WTC11 (cell line): ENCODE results near the gene GPRC5A. TPM values are rescaled to one million over a fixed set of nuclear protein-coding genes. Genes with fewer than 3 reads are reported as not detected.

ENCODE experiments used
- ATAC-seq: fragments of 200-7000 bp; cut with Tn5 transposase; 2 replicates; pipeline ENCODE4 v1.10.0; 2021; ENCODE audit warnings: mild to moderate bottlenecking, moderate library complexity
- CTCF ChIA-PET: fragments of 300-600 bp; sonication (Branson Sonifier 250); formaldehyde crosslinking; loops from one replicate; lab custom pipeline; 2021; ENCODE audit warnings: antibody characterized with exemption; lab: Charles Lee
- POLR2A ChIA-PET: fragments of 350-600 bp; sonication (Branson Sonifier 250); formaldehyde crosslinking; loops from one replicate; lab custom pipeline; 2021; ENCODE audit warnings: antibody characterized with exemption; lab: Charles Lee
- DNase-seq: peaks from one replicate; pipeline ENCODE4 v3.0.0; 2021; ENCODE audit warnings: low spot score
- H3K27ac Mint-ChIP-seq: 2 replicates; pipeline ENCODE4 v1.8.0; 2021; ENCODE audit warnings: mixed read lengths
- H3K27me3 Mint-ChIP-seq: 2 replicates; pipeline ENCODE4 v1.8.0; 2021; ENCODE audit warnings: low read depth, mild to moderate bottlenecking, moderate library complexity, mixed read lengths
- H3K36me3 Mint-ChIP-seq: 2 replicates; pipeline ENCODE4 v1.8.0; 2021; ENCODE audit warnings: mixed read lengths
- H3K4me1 Mint-ChIP-seq: 2 replicates; pipeline ENCODE4 v1.8.0; 2022; ENCODE audit warnings: mixed read lengths
- H3K4me3 Mint-ChIP-seq: 2 replicates; pipeline ENCODE4 v1.8.0; 2021; ENCODE audit warnings: mild to moderate bottlenecking, moderate library complexity, mixed read lengths
- H3K9me3 Mint-ChIP-seq: 2 replicates; pipeline ENCODE4 v1.8.0; 2021; ENCODE audit warnings: mixed read lengths
- ATF1 ChIP-seq: sonication (generic); formaldehyde crosslinking; IDR thresholded peaks from 2 replicates; pipeline ENCODE4 v1.8.1; 2023; ENCODE audit warnings: mild to moderate bottlenecking, moderate library complexity, missing genetic modification reagents
- CBFB ChIP-seq: sonication (generic); formaldehyde crosslinking; IDR thresholded peaks from 2 replicates; pipeline ENCODE4 v1.8.1; 2022; ENCODE audit warnings: mild to moderate bottlenecking, low read depth, missing genetic modification reagents
- CREB1 ChIP-seq: sonication (generic); formaldehyde crosslinking; IDR thresholded peaks from 2 replicates; pipeline ENCODE4 v1.8.0; 2023; ENCODE audit warnings: mild to moderate bottlenecking, missing genetic modification reagents
- ESRRA ChIP-seq: sonication (generic); formaldehyde crosslinking; IDR thresholded peaks from 2 replicates; pipeline ENCODE4 v1.8.1; 2022; ENCODE audit warnings: mild to moderate bottlenecking, missing genetic modification reagents, borderline replicate concordance
- FOXK1 ChIP-seq: sonication (generic); formaldehyde crosslinking; IDR thresholded peaks from 2 replicates; pipeline ENCODE4 v1.8.0; 2022; ENCODE audit warnings: mild to moderate bottlenecking, moderate library complexity, missing genetic modification reagents
- IRF2 ChIP-seq: sonication (generic); formaldehyde crosslinking; IDR thresholded peaks from 2 replicates; pipeline ENCODE4 v1.8.0; 2022; ENCODE audit warnings: low read depth, missing genetic modification reagents, borderline replicate concordance
- NFATC4 ChIP-seq: fragments of 250-450 bp; sonication (Bioruptor Pico); IDR thresholded peaks from 2 replicates; pipeline ENCODE4 v1.9.0; 2021; ENCODE audit warnings: mild to moderate bottlenecking
- SMAD4 ChIP-seq: sonication (generic); formaldehyde crosslinking; IDR thresholded peaks from 2 replicates; pipeline ENCODE4 v1.8.0; 2022; ENCODE audit warnings: mild to moderate bottlenecking, missing genetic modification reagents
- TCF7 ChIP-seq: sonication (generic); formaldehyde crosslinking; IDR thresholded peaks from 2 replicates; pipeline ENCODE4 v1.8.0; 2022; ENCODE audit warnings: mild to moderate bottlenecking, low read depth, missing genetic modification reagents, moderate library complexity
- TEAD1 ChIP-seq: sonication (generic); formaldehyde crosslinking; IDR thresholded peaks from 2 replicates; pipeline ENCODE4 v1.8.0; 2022; ENCODE audit warnings: mild to moderate bottlenecking, missing genetic modification reagents
- total RNA-seq: library from RNA; stranded (reverse); gene quantifications from 3 replicates; pipeline ENCODE4 v1.2.3, GENCODE V29; 2021
- TF ChIP-seq, protein P1 (sequence below): sonication (generic); formaldehyde crosslinking; IDR thresholded peaks from 2 replicates; pipeline ENCODE4 v1.8.0; 2022; ENCODE audit warnings: mild to moderate bottlenecking, missing genetic modification reagents
- TF ChIP-seq, protein P2 (sequence below): sonication (generic); formaldehyde crosslinking; IDR thresholded peaks from 2 replicates; pipeline ENCODE4 v1.8.1; 2023; ENCODE audit warnings: mild to moderate bottlenecking, missing genetic modification reagents, moderate library complexity
- TF ChIP-seq, protein P3 (sequence below): sonication (generic); formaldehyde crosslinking; IDR thresholded peaks from 2 replicates; pipeline ENCODE4 v1.8.0; 2022; ENCODE audit warnings: mild to moderate bottlenecking, missing genetic modification reagents
- TF ChIP-seq, protein P4 (sequence below): fragments of 200-600 bp; IDR thresholded peaks from 2 replicates; pipeline ENCODE4 v1.8.0; 2022; ENCODE audit warnings: antibody characterized with exemption

Gene GPRC5A
- total RNA-seq, 1 experiment from 2014 or later: 1.1 TPM

DNA sequence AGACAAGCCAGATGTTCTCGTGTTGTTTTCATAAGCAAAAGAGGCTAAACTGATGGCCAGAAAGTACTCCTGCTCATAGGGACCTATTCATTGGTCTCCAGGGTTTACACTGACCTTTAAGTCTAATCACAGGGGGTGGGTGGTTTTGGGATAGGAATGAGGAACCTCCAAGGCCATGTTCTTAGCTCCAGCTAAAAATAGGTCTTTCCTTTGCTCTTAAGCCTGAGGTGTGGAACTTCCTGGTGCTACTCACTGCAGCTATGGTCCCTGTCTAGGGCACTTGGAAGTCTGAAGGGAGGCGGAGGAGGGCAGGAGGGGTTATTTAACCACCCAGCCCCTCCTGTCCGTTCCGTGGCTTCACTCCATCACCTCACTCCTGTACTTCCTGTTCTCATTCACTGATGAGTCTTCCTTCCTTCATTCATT, 18.6 kb downstream of the GPRC5A start:
- TF ChIP-seq CBFB: no peak
- TF ChIP-seq TCF7 (CRISPR knock-in tag): no peak
- TF ChIP-seq FOXK1 (CRISPR knock-in tag): no peak
- TF ChIP-seq, protein P1, sequence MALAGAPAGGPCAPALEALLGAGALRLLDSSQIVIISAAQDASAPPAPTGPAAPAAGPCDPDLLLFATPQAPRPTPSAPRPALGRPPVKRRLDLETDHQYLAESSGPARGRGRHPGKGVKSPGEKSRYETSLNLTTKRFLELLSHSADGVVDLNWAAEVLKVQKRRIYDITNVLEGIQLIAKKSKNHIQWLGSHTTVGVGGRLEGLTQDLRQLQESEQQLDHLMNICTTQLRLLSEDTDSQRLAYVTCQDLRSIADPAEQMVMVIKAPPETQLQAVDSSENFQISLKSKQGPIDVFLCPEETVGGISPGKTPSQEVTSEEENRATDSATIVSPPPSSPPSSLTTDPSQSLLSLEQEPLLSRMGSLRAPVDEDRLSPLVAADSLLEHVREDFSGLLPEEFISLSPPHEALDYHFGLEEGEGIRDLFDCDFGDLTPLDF (CRISPR knock-in tag): no peak
- no peak for TF ChIP-seq SMAD4
- POLR2A ChIA-PET: no interaction called here
- Mint-ChIP-seq H3K27me3 (no peaks in the 10 kb centered on the region; the same call in 1 of the 2 replicates), H3K4me3 (no peak overlapping the region), H3K27ac (no peak overlapping the region), H3K9me3 (no peaks in the 10 kb centered on the region), H3K4me1 (peaks cover 11% of the 10 kb centered on the region), H3K36me3 (no peaks in the 10 kb centered on the region)
- CTCF ChIA-PET: interaction anchor here (1.0 to 1.2 kb wide), 2 partner anchors 66 to 73 kb away, joined by 3 to 7 read pairs; no protein-coding TSS in a partner anchor
- ATAC-seq (no peak), DNase-seq (no peak)

DNA sequence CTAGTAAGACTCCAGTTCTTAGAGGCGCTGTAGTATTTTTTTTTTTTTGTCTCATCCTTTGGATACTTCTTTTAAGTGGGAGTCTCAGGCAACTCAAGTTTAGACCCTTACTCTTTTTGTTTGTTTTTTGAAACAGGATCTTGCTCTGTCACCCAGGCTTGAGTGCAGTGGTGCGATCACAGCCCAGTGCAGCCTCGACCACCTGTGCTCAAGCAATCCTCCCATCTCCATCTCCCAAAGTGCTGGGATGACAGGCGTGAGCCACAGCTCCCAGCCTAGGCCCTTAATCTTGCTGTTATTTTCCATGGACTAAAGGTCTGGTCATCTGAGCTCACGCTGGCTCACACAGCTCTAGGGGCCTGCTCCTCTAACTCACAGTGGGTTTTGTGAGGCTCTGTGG, 21.3 kb downstream of the GPRC5A start:
- TF ChIP-seq, protein P2, sequence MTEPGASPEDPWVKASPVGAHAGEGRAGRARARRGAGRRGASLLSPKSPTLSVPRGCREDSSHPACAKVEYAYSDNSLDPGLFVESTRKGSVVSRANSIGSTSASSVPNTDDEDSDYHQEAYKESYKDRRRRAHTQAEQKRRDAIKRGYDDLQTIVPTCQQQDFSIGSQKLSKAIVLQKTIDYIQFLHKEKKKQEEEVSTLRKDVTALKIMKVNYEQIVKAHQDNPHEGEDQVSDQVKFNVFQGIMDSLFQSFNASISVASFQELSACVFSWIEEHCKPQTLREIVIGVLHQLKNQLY (CRISPR knock-in tag): no peak
- TF ChIP-seq, protein P3, sequence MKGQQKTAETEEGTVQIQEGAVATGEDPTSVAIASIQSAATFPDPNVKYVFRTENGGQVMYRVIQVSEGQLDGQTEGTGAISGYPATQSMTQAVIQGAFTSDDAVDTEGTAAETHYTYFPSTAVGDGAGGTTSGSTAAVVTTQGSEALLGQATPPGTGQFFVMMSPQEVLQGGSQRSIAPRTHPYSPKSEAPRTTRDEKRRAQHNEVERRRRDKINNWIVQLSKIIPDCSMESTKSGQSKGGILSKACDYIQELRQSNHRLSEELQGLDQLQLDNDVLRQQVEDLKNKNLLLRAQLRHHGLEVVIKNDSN (CRISPR knock-in tag): no peak
- no peak for TF ChIP-seq NFATC4 (CRISPR knock-in tag)
- TF ChIP-seq, protein P4, sequence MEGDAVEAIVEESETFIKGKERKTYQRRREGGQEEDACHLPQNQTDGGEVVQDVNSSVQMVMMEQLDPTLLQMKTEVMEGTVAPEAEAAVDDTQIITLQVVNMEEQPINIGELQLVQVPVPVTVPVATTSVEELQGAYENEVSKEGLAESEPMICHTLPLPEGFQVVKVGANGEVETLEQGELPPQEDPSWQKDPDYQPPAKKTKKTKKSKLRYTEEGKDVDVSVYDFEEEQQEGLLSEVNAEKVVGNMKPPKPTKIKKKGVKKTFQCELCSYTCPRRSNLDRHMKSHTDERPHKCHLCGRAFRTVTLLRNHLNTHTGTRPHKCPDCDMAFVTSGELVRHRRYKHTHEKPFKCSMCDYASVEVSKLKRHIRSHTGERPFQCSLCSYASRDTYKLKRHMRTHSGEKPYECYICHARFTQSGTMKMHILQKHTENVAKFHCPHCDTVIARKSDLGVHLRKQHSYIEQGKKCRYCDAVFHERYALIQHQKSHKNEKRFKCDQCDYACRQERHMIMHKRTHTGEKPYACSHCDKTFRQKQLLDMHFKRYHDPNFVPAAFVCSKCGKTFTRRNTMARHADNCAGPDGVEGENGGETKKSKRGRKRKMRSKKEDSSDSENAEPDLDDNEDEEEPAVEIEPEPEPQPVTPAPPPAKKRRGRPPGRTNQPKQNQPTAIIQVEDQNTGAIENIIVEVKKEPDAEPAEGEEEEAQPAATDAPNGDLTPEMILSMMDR: no peak
- TF ChIP-seq ESRRA: no peak
- TF ChIP-seq TEAD1 (CRISPR knock-in tag): no peak
- TF ChIP-seq CREB1 (CRISPR knock-in tag): no peak
- TF ChIP-seq IRF2 (CRISPR knock-in tag): no peak
- no peak for TF ChIP-seq FOXK1 (CRISPR knock-in tag)
- ChIA-PET CTCF (interaction anchor here (1.0 to 1.5 kb wide), 3 partner anchors 63 to 76 kb away, joined by 3 to 6 read pairs (median 4); no protein-coding TSS in a partner anchor), POLR2A (no interaction called here)
- Mint-ChIP-seq H3K36me3 (no peaks in the 10 kb centered on the region), H3K27me3 (peaks cover 3% of the 10 kb centered on the region), H3K27ac (no peak overlapping the region), H3K4me1 (peaks cover 23% of the 10 kb centered on the region), H3K9me3 (no peaks in the 10 kb centered on the region), H3K4me3 (no peak overlapping the region)
- ATAC-seq (no peak), DNase-seq (no peak)

DNA sequence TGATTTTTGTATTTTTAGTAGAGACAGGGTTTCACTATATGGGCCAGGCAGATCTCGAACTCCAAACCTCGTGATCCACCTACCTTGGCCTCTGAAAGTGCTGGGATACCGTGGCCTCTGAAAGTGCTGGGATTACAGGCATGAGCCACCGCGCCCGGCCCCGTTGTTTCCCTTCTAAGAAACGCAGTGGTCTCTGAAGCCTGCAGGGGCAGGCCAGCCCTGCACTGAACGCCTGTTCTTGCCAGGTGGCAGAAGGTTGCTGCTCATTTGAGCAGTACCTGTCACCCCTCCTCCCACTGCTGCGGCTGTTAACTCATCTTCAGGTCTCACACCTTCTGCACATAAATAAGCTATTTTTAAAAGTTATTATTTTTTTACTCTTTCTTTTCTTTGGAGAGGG, 24.3 kb downstream of the GPRC5A start:
- DNase-seq (peak; percentile 66), ATAC-seq (peak; percentile 87)
- CTCF ChIA-PET: interaction anchor here (1.0 to 4.5 kb wide), 21 partner anchors 9 to 1026 kb away, joined by 3 to 43 read pairs (median 4); no protein-coding TSS in a partner anchor
- H3K36me3 Mint-ChIP-seq: no peaks in the 10 kb centered on the region
- POLR2A ChIA-PET: no interaction called here
- peaks cover 3% of the 10 kb centered on the region for H3K27me3 Mint-ChIP-seq
- TF ChIP-seq ATF1 (CRISPR knock-in tag): no peak
- H3K9me3 Mint-ChIP-seq: no peaks in the 10 kb centered on the region
- no peak overlapping the region for H3K27ac Mint-ChIP-seq
- peaks cover 27% of the 10 kb centered on the region for H3K4me1 Mint-ChIP-seq
- no peak overlapping the region for H3K4me3 Mint-ChIP-seq
